Left ventricle myocardium superior (tissue), 1 donor: ENCODE measurements around the gene SOD2. TPM values are rescaled to one million over a fixed set of nuclear protein-coding genes. Genes with fewer than 3 reads are reported as not detected.
"Not testable (repeated sequence)": the region's sequence is repeated elsewhere in the genome, so short reads cannot be mapped to it uniquely, and the experiment has no call there.

Experiments used
- ATAC-seq: fragments of 200-7000 bp; cut with Tn5 transposase; one replicate; pipeline ENCODE4 v1.9.1; 2020; ENCODE audit warnings: mild to moderate bottlenecking, moderate library complexity
- DNase-seq: peaks from one replicate; pipeline ENCODE4 v3.0.0-alpha.2; 2020
- intact Hi-C: fragments of 100-400 bp; cut with micrococcal nuclease; formaldehyde crosslinking; loops from one replicate; pipeline ENCODE4 v1.11.0; 2022
- total RNA-seq: library from RNA; stranded (reverse); fragmentation: NEBNext Ultra II Directional; extraction: Animal tissue kit (Norgen Biotek cat#: 25700); gene quantifications from one replicate; pipeline ENCODE4 v1.2.1, GENCODE V29; 2021
- donor health status: DM: no; HTN: yes; CAD: no; lungs with severe emphysema.

Gene SOD2
- total RNA-seq, 1 donor from 2014 or later = 1,053 TPM

- intact Hi-C loops = no loop called here
- ATAC-seq (no peak), DNase-seq (no peak)
Observed at GRCh38 chr6:159719287-159719686, 26.2 kb upstream of the SOD2 start.

- intact Hi-C loops = no loop called here
Observed at GRCh38 chr6:159718634-159719033, 25.6 kb upstream of the SOD2 start.

GRCh38 chr6:159716247-159717096 is 23.4 kb upstream of the SOD2 start:
- DNase-seq = no peak
- intact Hi-C loops = no loop called here
- ATAC-seq = peak; percentile 87

More at GRCh38 chr6:159718634-159719033, 25.6 kb upstream of the SOD2 start:
- DNase-seq (no peak), ATAC-seq (no peak)

- intact Hi-C loops = no loop called here
- no peak for ATAC-seq
- DNase-seq = no peak
Observed at GRCh38 chr6:159715605-159716004, 22.6 kb upstream of the SOD2 start.

- intact Hi-C loops = no loop called here
- DNase-seq = no peak
- ATAC-seq = no peak
Observed at GRCh38 chr6:159715166-159715565, 22.1 kb upstream of the SOD2 start.

- DNase-seq = no peak
- no peak for ATAC-seq
- intact Hi-C loops = no loop called here
Observed at GRCh38 chr6:159714404-159714803, 21.4 kb upstream of the SOD2 start.

GRCh38 chr6:159713984-159714383 is 20.9 kb upstream of the SOD2 start:
- no peak for DNase-seq
- intact Hi-C loops = no loop called here
- ATAC-seq = no peak

- ATAC-seq, DNase-seq, intact Hi-C loops: not testable (repeated sequence)
Observed at GRCh38 chr6:159712389-159712788, 19.3 kb upstream of the SOD2 start.

- intact Hi-C loops, ATAC-seq, DNase-seq: not testable (repeated sequence)
Observed at GRCh38 chr6:159710603-159711002, 17.6 kb upstream of the SOD2 start.

GRCh38 chr6:159701413-159701999 is 8.5 kb upstream of the SOD2 start:
- intact Hi-C loops = no loop called here
- ATAC-seq = peak; percentile 87
- DNase-seq = no peak

- intact Hi-C loops = no loop called here
- ATAC-seq = no peak
- DNase-seq = no peak
Observed at GRCh38 chr6:159700970-159701369, 7.9 kb upstream of the SOD2 start.

GRCh38 chr6:159695984-159696383 is 2.9 kb upstream of the SOD2 start:
- intact Hi-C loops = loop anchor here (10.0 kb wide), 1 partner anchor 89 kb away; the partner anchor contains the start of gene TCP1
- no peak for ATAC-seq
- DNase-seq = no peak

GRCh38 chr6:159693894-159694545 is 979 bp upstream of the SOD2 start:
- DNase-seq (no peak), ATAC-seq (peak; percentile 21)
- intact Hi-C loops = loop anchor here (10.0 kb wide), 1 partner anchor 91 kb away; the partner anchor contains the start of gene TCP1

GRCh38 chr6:159692303-159693127 is 526 bp downstream of the SOD2 start:
- DNase-seq (peak; percentile 67), ATAC-seq (peak; percentile 39)
- intact Hi-C loops = loop anchor here (10.0 kb wide), 1 partner anchor 92 kb away; the partner anchor contains the start of gene TCP1

GRCh38 chr6:159691963-159692287 is 1.1 kb downstream of the SOD2 start:
- DNase-seq = no peak
- no peak for ATAC-seq
- intact Hi-C loops = loop anchor here (10.0 kb wide), 1 partner anchor 93 kb away; the partner anchor contains the start of gene TCP1

- ATAC-seq = no peak
Observed at GRCh38 chr6:159691133-159691962, 1.7 kb downstream of the SOD2 start.

GRCh38 chr6:159690135-159690534 is 2.9 kb downstream of the SOD2 start:
- intact Hi-C loops = loop anchor here (10.0 kb wide), 1 partner anchor 95 kb away; the partner anchor contains the start of gene TCP1
- not testable (repeated sequence) for ATAC-seq, DNase-seq

More at GRCh38 chr6:159691133-159691962, 1.7 kb downstream of the SOD2 start:
- intact Hi-C loops = loop anchor here (10.0 kb wide), 1 partner anchor 93 kb away; the partner anchor contains the start of gene TCP1
- no peak for DNase-seq

- intact Hi-C loops = no loop called here
- DNase-seq (no peak), ATAC-seq (no peak)
Observed at GRCh38 chr6:159689001-159689400, 4.0 kb downstream of the SOD2 start.
